HepG2 (cell line): Measurements from ENCODE around the gene ACBD3. TPM values are rescaled to one million over a fixed set of nuclear protein-coding genes. Genes with fewer than 3 reads are reported as not detected.

Source experiments
- ATAC-seq: fragments of 200-7000 bp; cut with Tn5 transposase; 3 replicates; pipeline ENCODE4 v1.9.1; 2020; ENCODE audit warnings: mild to moderate bottlenecking, moderate library complexity
- BruUV-seq: library from RNA; stranded (reverse); fragments of 400-500 nt; replicated peaks from 2 replicates; lab custom pipeline; 2021; lab: Mats Ljungman, UMichigan
- CTCF ChIA-PET: fragments of 300-600 bp; formaldehyde crosslinking; extraction: SDS; loops from one replicate; lab custom pipeline; 2021; ENCODE audit warnings: low total read pairs, inconsistent platforms, low intra/inter-chr PET ratio; lab: Yijun Ruan, JAX
- POLR2A ChIA-PET: fragments of 350-600 bp; sonication (Branson Sonifier 250); formaldehyde crosslinking; loops from one replicate; lab custom pipeline; 2020; ENCODE audit warnings: antibody characterized with exemption, inconsistent platforms; lab: Yijun Ruan, JAX
- DNase-seq: peaks from one replicate; pipeline ENCODE4 v3.0.0-alpha.2; 2015; ENCODE audit warnings: low spot score
- FAIRE-seq: peaks from 3 replicates; lab custom pipeline; 2011; peaks lifted over from hg19 to GRCh38; lab: Jason Lieb, UNC
- H2AFZ ChIP-seq: one replicate; pipeline ENCODE4 v1.6.1; 2011; ENCODE audit warnings: low read length, inconsistent platforms
- H3K27ac ChIP-seq: fragments of 300-600 bp; 3 replicates; pipeline ENCODE4 v1.8.0; 2011; ENCODE audit warnings: mixed run types, mild to moderate bottlenecking, mixed read lengths, low read length, inconsistent platforms; ENCODE audit not compliant: insufficient read depth; ENCODE audit errors: extremely low read length
- H3K27me3 ChIP-seq, 2 experiments: fragments of 200-600 bp in 1 of 2; 2 replicates in 1 of 2; 3 replicates in 1 of 2; pipeline versions ENCODE4 v1.6.0 to v1.8.0; 2011; ENCODE audit warnings: low read length in 2 of 2, mild to moderate bottlenecking in 2 of 2, moderate library complexity in 2 of 2, inconsistent platforms in 1 of 2; ENCODE audit not compliant: insufficient read depth in 2 of 2, control insufficient read depth in 1 of 2
- H3K36me3 ChIP-seq, 2 experiments: fragments of 200-600 bp in 1 of 2; replicated peaks in 1 of 2; 2 replicates in 1 of 2; 3 replicates in 1 of 2; pipeline versions ENCODE4 v1.5.1 to v1.8.0; 2011; ENCODE audit warnings: low read length in 2 of 2, inconsistent platforms in 1 of 2; ENCODE audit not compliant: insufficient read depth in 2 of 2, control insufficient read depth in 1 of 2
- H3K4me1 ChIP-seq: 2 replicates; pipeline ENCODE4 v1.5.1; 2012; ENCODE audit warnings: low read length, inconsistent platforms; ENCODE audit not compliant: insufficient read depth
- H3K4me2 ChIP-seq: 2 replicates; pipeline ENCODE4 v1.6.0; 2011; ENCODE audit warnings: low read depth, low read length, inconsistent platforms
- H3K4me3 ChIP-seq, 3 experiments: fragments of 200-600 bp in 1 of 3; sonication (generic), shearing (Covaris generic) in 1 of 3; replicated peaks in 1 of 3; 2 replicates each; pipeline ENCODE4 v1.5.1; 2011 to 2016; ENCODE audit warnings: low read length in 3 of 3, inconsistent platforms in 2 of 3, low read depth in 2 of 3, mild to moderate bottlenecking in 2 of 3, control low read depth in 1 of 3, mixed read lengths in 1 of 3; ENCODE audit not compliant: insufficient read depth in 1 of 3
- H3K79me2 ChIP-seq: one replicate; pipeline ENCODE4 v1.6.1; 2011; ENCODE audit warnings: low read length, inconsistent platforms; ENCODE audit not compliant: insufficient read depth
- H3K9ac ChIP-seq: 2 replicates; pipeline ENCODE4 v1.6.0; 2011; ENCODE audit warnings: mild to moderate bottlenecking, low read depth, low read length, inconsistent platforms; ENCODE audit not compliant: insufficient read depth
- H3K9me3 ChIP-seq: 2 replicates; pipeline ENCODE4 v1.5.1; 2012; ENCODE audit warnings: mild to moderate bottlenecking, low read length
- H4K20me1 ChIP-seq: 2 replicates; pipeline ENCODE4 v1.6.0; 2011; ENCODE audit warnings: inconsistent platforms, mild to moderate bottlenecking, low read length, moderate library complexity; ENCODE audit not compliant: insufficient read depth
- HOXA7 ChIP-seq: sonication (generic); formaldehyde crosslinking; IDR thresholded peaks from 2 replicates; pipeline ENCODE4 v1.8.1; 2022; ENCODE audit warnings: mild to moderate bottlenecking, missing genetic modification reagents, moderate library complexity
- MNT ChIP-seq: fragments of 450-650 bp; IDR thresholded peaks from 2 replicates; pipeline ENCODE4 v1.6.1; 2016
- NFIC ChIP-seq: IDR thresholded peaks from 2 replicates; pipeline ENCODE4 v1.6.1; 2012; ENCODE audit warnings: mild to moderate bottlenecking, low read length, inconsistent platforms
- NR2F1 ChIP-seq, 2 experiments: fragments of 450-650 bp in 1 of 2; formaldehyde crosslinking in 1 of 2; IDR thresholded peaks; 2 replicates each; pipeline versions ENCODE4 v1.5.0 to v1.6.1; 2016 to 2020; ENCODE audit warnings: mild to moderate bottlenecking in 1 of 2, missing compliant biosample characterization in 1 of 2, missing genetic modification reagents in 1 of 2, moderate library complexity in 1 of 2
- PRMT3 ChIP-seq: sonication (generic); formaldehyde crosslinking; IDR thresholded peaks from 2 replicates; pipeline ENCODE4 v1.8.1; 2022; ENCODE audit warnings: low read depth, mild to moderate bottlenecking, moderate library complexity, missing genetic modification reagents, borderline replicate concordance
- RXRB ChIP-seq: IDR thresholded peaks from 2 replicates; pipeline ENCODE4 v1.6.1; 2016; ENCODE audit warnings: borderline replicate concordance, missing genetic modification reagents, missing compliant biosample characterization
- SIN3B ChIP-seq: fragments of 150-350 bp; IDR thresholded peaks from 2 replicates; pipeline ENCODE4 v1.6.1; 2014; ENCODE audit warnings: low read length
- SNAPC2 ChIP-seq: sonication (generic); formaldehyde crosslinking; IDR thresholded peaks from 2 replicates; pipeline ENCODE4 v1.8.1; 2022; ENCODE audit warnings: mild to moderate bottlenecking, missing genetic modification reagents
- STAG1 ChIP-seq: sonication (generic); formaldehyde crosslinking; IDR thresholded peaks from 2 replicates; pipeline ENCODE4 v1.4.0; 2020; ENCODE audit warnings: missing genetic modification reagents
- TBL1XR1 ChIP-seq: fragments of 150-350 bp; IDR thresholded peaks from 2 replicates; pipeline ENCODE4 v1.6.1; 2014; ENCODE audit warnings: borderline replicate concordance, low read length; ENCODE audit not compliant: partially characterized antibody
- ZHX2 ChIP-seq, 2 experiments: sonication (generic) in 1 of 2; formaldehyde crosslinking in 1 of 2; IDR thresholded peaks; 2 replicates each; pipeline versions ENCODE4 v1.6.1 to v1.9.0; 2014 to 2022; ENCODE audit warnings: antibody characterized with exemption in 1 of 2, borderline replicate concordance in 1 of 2, inconsistent platforms in 1 of 2, low read depth in 1 of 2, missing genetic modification reagents in 1 of 2
- ZNF354B ChIP-seq: sonication (generic); formaldehyde crosslinking; IDR thresholded peaks from 2 replicates; pipeline ENCODE4 v1.8.0; 2022; ENCODE audit warnings: mild to moderate bottlenecking, missing genetic modification reagents
- ZNF362 ChIP-seq: sonication (generic); formaldehyde crosslinking; IDR thresholded peaks from 2 replicates; pipeline ENCODE4 v1.4.0; 2020; ENCODE audit warnings: missing genetic modification reagents, mild to moderate bottlenecking, borderline replicate concordance
- ZNF670 ChIP-seq: sonication (generic); formaldehyde crosslinking; IDR thresholded peaks from 2 replicates; pipeline ENCODE4 v1.8.0; 2022; ENCODE audit warnings: mild to moderate bottlenecking, missing genetic modification reagents, borderline replicate concordance
- ZNF777 ChIP-seq: sonication (generic); formaldehyde crosslinking; IDR thresholded peaks from 2 replicates; pipeline ENCODE4 v1.4.0; 2020; ENCODE audit warnings: missing genetic modification reagents
- WGBS: methylation state at CpG from one replicate; pipeline ENCODE4 v1.1.6; 2017; ENCODE audit warnings: low lambda C conversion rate; 5-methylcytosine and 5-hydroxymethylcytosine counted together
- in situ Hi-C: cut with HindIII; loops from 2 replicates; pipeline ENCODE4 v1.10.0; 2017; ENCODE audit warnings: low pct_unique_long_range_greater_than_20kb; ENCODE audit not compliant: extremely low pct_ligation_motif_present
- intact Hi-C: fragments of 100-400 bp; cut with micrococcal nuclease; formaldehyde crosslinking; loops from one replicate; pipeline ENCODE4 v1.10.0; 2022; ENCODE audit not compliant: unreplicated experiment
- polyA plus RNA-seq, 8 experiments: library from polyadenylated mRNA; depleted of rRNA in 3 of 8; stranded (reverse) in 7 of 8; unstranded in 1 of 8; fragments of >200 nt; fragmentation: Illumina TruSeq in 4 of 8; extraction: Trizol in 4 of 8; gene quantifications; 2 replicates each; pipeline versions ENCODE4 v1.2.1 to v1.2.3, GENCODE V29; 2011 to 2016; ENCODE audit warnings: low read depth in 4 of 8, missing spikeins in 1 of 8, mixed read lengths in 1 of 8; ENCODE audit not compliant: insufficient read depth in 1 of 8
- total RNA-seq, 5 experiments: library from RNA; depleted of rRNA; stranded (reverse); fragments of >200 nt; fragmentation: Illumina TruSeq; extraction: Trizol; gene quantifications; 2 replicates each; pipeline ENCODE4 v1.2.3, GENCODE V29; 2016; ENCODE audit warnings: low read depth in 1 of 5

ACBD3 gene
- total and polyA plus RNA-seq, 2 of the 13 experiments (the other 11 are each of a cell fraction or from before 2014, with no cell fraction given): 24.3 to 39.3 TPM

GRCh38 chr1:226220473-226221189, 34.1 kb upstream of the ACBD3 start:
- Histone ChIP-seq H3K9me3 (no peaks in the 10 kb centered on the region), H4K20me1 (no peaks in the 10 kb centered on the region), H3K27ac (no peak overlapping the region), H2AFZ (peak overlapping the region; percentile 42), H3K9ac (peak overlapping the region; percentile 7), H3K27me3 (no peaks in the 10 kb centered on the region; a peak in 1 of 5 replicates), H3K4me1 (peaks cover 63% of the 10 kb centered on the region), H3K79me2 (no peaks in the 10 kb centered on the region), H3K4me2 (peak overlapping the region; percentile 70), H3K4me3 (peak overlapping the region in 2 of 3 experiments; percentile 12 to 47; a peak in 2 of 6 replicates), H3K36me3 (peaks cover 0 to under 1% of the 10 kb centered on the region in 2 experiments; a peak in 1 of 5 replicates)
- in situ Hi-C loops (no loop called here), intact Hi-C loops (loop anchor here (2.0 kb wide), 1 partner anchor 20 kb away; no protein-coding TSS in a partner anchor)
- POLR2A ChIA-PET: no interaction called here
- ATAC-seq (no peak), DNase-seq (no peak), FAIRE-seq (no peak)
- CTCF ChIA-PET: no interaction called here
- BruUV-seq: no TSS peak
- WGBS: 4% methylated on average over 11 of the region's 11 CpGs
- TF ChIP-seq ZNF777 (CRISPR knock-in tag) (0 out of 2 replicates have a peak, but pooled peaks have one; percentile 42), NFIC (no peak), RXRB (no peak), ZNF354B (no peak), HOXA7 (CRISPR knock-in tag) (no peak), SIN3B (no peak), NR2F1 (CRISPR knock-in tag; IDR thresholded peaks at IDR 0.05) (no peak), ZNF362 (peak; percentile 23; the same call in 1 of the 2 replicates), ZHX2 (IDR thresholded peaks at IDR 0.05; ENCODE audit: low read depth) (no peak), ZHX2 (CRISPR knock-in tag; IDR thresholded peaks at IDR 0.05; ENCODE audit: borderline replicate concordance) (no peak), ZNF670 (CRISPR knock-in tag) (no peak), STAG1 (CRISPR knock-in tag) (0 out of 2 replicates have a peak, but pooled peaks have one; percentile 4), PRMT3 (CRISPR knock-in tag) (no peak), TBL1XR1 (no peak), SNAPC2 (CRISPR knock-in tag) (no peak), MNT (no peak)
